ENCODE results near the gene FKBP4. TPM values are rescaled to one million over a fixed set of nuclear protein-coding genes. Genes with fewer than 3 reads are reported as not detected.

Gene FKBP4
- total and polyA plus RNA-seq, 2 of the 13 experiments (the other 11 are each of a cell fraction or from before 2014, with no cell fraction given), result 25.7 to 66.1 TPM

DNA sequence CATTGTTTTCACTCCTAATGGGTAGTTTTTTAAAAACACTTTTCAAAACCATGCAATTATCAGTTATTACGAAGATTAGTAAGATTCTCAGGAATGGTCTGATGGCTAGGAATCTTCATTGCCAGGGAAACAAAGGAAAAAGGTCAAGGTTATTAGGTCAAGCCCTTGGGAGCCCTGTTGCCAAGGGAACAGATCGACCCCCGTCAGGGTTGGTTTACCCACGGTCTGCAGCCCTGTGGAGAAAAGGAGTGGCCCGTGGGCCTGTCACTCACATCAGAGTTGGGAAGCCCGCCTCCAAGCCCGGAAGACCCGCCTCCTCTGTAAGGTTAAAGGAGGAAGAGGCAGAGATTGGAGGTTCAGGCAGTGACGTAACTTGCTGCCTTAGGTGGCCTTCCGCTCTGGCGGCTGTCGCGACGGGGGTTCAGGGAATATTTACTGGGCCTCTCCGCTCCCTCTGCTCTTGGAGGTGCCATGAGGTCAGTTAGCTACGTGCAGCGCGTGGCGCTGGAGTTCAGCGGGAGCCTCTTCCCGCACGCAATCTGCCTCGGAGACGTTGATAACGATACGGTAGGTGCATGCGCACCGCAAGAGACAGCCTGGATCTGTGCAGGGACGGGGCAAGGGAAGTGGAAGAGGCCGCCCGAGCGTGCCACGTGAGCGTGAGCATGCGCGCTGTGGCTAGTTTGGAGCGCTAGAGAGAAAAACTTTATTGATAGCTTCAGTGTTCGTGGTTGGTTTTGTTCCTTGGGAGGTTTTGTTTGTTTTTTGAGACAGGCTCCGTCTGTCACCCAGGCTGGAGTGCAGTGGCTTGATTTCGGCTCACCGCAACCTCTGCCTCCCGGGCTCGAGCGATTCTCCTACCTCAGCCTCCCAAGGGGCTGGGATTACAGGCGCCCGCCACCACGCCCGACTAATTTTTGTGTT lies 17.8 kb downstream of the FKBP4 start, which contains the start of gene ITFG2 (continued):
- peak; percentile 90; the same call in 1 of the 2 replicates for TF ChIP-seq ZKSCAN8 (CRISPR knock-in tag; IDR thresholded peaks at IDR 0.05; ENCODE audit: borderline replicate concordance)
- no peak; the same call in 1 of the 2 replicates for TF ChIP-seq SIX4 (CRISPR knock-in tag; IDR thresholded peaks at IDR 0.05)
- TF ChIP-seq, protein P1, sequence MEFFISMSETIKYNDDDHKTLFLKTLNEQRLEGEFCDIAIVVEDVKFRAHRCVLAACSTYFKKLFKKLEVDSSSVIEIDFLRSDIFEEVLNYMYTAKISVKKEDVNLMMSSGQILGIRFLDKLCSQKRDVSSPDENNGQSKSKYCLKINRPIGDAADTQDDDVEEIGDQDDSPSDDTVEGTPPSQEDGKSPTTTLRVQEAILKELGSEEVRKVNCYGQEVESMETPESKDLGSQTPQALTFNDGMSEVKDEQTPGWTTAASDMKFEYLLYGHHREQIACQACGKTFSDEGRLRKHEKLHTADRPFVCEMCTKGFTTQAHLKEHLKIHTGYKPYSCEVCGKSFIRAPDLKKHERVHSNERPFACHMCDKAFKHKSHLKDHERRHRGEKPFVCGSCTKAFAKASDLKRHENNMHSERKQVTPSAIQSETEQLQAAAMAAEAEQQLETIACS (CRISPR knock-in tag; IDR thresholded peaks at IDR 0.05), result 0 out of 2 replicates have a peak, but pooled peaks have one; percentile 27
- peak; percentile 94 for TF ChIP-seq TAF1 (CRISPR knock-in tag; IDR thresholded peaks at IDR 0.05)
- TF ChIP-seq MXD4 (CRISPR knock-in tag; IDR thresholded peaks at IDR 0.05), result peak; percentile 85
- no peak for TF ChIP-seq ZFP36 (IDR thresholded peaks at IDR 0.05; ENCODE audit: borderline replicate concordance, low read depth, low read length, partially characterized antibody)
- TF ChIP-seq YY1 (IDR thresholded peaks at IDR 0.05; ENCODE audit: insufficient read depth, insufficient replicate concordance, low read depth, low read length), result peak; percentile 40
- no peak for TF ChIP-seq MBD4 (IDR thresholded peaks at IDR 0.05; ENCODE audit: borderline replicate concordance, low read length)
- TF ChIP-seq ZNF121 (CRISPR knock-in tag; IDR thresholded peaks at IDR 0.05), result peak; percentile 54; the same call in 1 of the 2 replicates
- TF ChIP-seq MAFG (CRISPR knock-in tag; IDR thresholded peaks at IDR 0.05), result no peak
- no peak for TF ChIP-seq SIN3B (IDR thresholded peaks at IDR 0.05; ENCODE audit: low read length)
- no peak for TF ChIP-seq MYNN (CRISPR knock-in tag; IDR thresholded peaks at IDR 0.05; ENCODE audit: low read depth)
- TF ChIP-seq, protein P2, sequence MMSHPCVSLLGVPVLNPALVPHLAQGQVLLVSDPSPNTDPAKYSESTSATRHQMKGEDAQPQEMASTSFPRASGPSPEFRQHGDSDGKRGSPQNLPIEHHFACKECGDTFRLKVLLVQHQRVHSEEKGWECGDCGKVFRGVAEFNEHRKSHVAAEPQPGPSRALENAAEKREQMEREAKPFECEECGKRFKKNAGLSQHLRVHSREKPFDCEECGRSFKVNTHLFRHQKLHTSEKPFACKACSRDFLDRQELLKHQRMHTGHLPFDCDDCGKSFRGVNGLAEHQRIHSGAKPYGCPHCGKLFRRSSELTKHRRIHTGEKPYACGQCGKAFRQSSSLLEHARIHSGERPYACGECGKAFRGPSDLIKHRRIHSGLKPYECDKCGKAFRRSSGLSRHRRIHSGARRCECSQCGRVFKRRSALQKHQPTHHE (CRISPR knock-in tag; IDR thresholded peaks at IDR 0.05; ENCODE audit: borderline replicate concordance), result peak; percentile 63
- TF ChIP-seq NR2F2 (IDR thresholded peaks at IDR 0.05; ENCODE audit: borderline replicate concordance, low read depth), result peak; percentile 77
- no peak; the same call in 1 of the 2 replicates for TF ChIP-seq HCFC1 (IDR thresholded peaks at IDR 0.05; ENCODE audit: low read depth, low read length)
- TF ChIP-seq, protein P3, sequence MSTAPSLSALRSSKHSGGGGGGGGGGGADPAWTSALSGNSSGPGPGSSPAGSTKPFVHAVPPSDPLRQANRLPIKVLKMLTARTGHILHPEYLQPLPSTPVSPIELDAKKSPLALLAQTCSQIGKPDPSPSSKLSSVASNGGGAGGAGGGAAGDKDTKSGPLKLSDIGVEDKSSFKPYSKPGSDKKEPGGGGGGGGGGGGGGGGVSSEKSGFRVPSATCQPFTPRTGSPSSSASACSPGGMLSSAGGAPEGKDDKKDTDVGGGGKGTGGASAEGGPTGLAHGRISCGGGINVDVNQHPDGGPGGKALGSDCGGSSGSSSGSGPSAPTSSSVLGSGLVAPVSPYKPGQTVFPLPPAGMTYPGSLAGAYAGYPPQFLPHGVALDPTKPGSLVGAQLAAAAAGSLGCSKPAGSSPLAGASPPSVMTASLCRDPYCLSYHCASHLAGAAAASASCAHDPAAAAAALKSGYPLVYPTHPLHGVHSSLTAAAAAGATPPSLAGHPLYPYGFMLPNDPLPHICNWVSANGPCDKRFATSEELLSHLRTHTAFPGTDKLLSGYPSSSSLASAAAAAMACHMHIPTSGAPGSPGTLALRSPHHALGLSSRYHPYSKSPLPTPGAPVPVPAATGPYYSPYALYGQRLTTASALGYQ (CRISPR knock-in tag; IDR thresholded peaks at IDR 0.05), result peak; percentile 88
- TF ChIP-seq SUZ12 (IDR thresholded peaks at IDR 0.05; ENCODE audit: low read depth, low read length), result no peak
- peak; percentile 76; the same call in 1 of the 2 replicates for TF ChIP-seq ZNF616 (CRISPR knock-in tag; IDR thresholded peaks at IDR 0.05; ENCODE audit: low read depth)
- TF ChIP-seq, protein P4, sequence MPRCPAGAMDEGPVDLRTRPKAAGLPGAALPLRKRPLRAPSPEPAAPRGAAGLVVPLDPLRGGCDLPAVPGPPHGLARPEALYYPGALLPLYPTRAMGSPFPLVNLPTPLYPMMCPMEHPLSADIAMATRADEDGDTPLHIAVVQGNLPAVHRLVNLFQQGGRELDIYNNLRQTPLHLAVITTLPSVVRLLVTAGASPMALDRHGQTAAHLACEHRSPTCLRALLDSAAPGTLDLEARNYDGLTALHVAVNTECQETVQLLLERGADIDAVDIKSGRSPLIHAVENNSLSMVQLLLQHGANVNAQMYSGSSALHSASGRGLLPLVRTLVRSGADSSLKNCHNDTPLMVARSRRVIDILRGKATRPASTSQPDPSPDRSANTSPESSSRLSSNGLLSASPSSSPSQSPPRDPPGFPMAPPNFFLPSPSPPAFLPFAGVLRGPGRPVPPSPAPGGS (CRISPR knock-in tag; IDR thresholded peaks at IDR 0.05), result peak; percentile 70; the same call in 1 of the 2 replicates
- no peak; the same call in 1 of the 2 replicates for TF ChIP-seq NFE2L1 (CRISPR knock-in tag; IDR thresholded peaks at IDR 0.05; ENCODE audit: borderline replicate concordance)
- TF ChIP-seq, protein P5, sequence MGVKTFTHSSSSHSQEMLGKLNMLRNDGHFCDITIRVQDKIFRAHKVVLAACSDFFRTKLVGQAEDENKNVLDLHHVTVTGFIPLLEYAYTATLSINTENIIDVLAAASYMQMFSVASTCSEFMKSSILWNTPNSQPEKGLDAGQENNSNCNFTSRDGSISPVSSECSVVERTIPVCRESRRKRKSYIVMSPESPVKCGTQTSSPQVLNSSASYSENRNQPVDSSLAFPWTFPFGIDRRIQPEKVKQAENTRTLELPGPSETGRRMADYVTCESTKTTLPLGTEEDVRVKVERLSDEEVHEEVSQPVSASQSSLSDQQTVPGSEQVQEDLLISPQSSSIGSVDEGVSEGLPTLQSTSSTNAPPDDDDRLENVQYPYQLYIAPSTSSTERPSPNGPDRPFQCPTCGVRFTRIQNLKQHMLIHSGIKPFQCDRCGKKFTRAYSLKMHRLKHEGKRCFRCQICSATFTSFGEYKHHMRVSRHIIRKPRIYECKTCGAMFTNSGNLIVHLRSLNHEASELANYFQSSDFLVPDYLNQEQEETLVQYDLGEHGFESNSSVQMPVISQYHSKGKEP (CRISPR knock-in tag; IDR thresholded peaks at IDR 0.05), result no peak
- no peak for TF ChIP-seq ZSCAN9 (CRISPR knock-in tag; IDR thresholded peaks at IDR 0.05; ENCODE audit: borderline replicate concordance)

Measured in HepG2 (cell line).